PC-9 (cell line): Measurements from ENCODE around the gene PARN.

Experiments
- CTCF ChIP-seq: fragments of 200-600 bp; sonication (generic); conservative IDR thresholded peaks from 2 replicates; pipeline ENCODE4 v1.6.1; 2017; ENCODE audit warnings: mixed run types, antibody characterized with exemption, mild to moderate bottlenecking, moderate library complexity
- EZH2 ChIP-seq: fragments of 200-600 bp; sonication (generic); IDR thresholded peaks from 2 replicates; pipeline ENCODE4 v1.8.0; 2017; ENCODE audit warnings: antibody characterized with exemption, low read depth

GRCh38 chr16:14585287-14585686, 44.8 kb downstream of the PARN start:
- TF ChIP-seq CTCF (no peak), EZH2 (no peak)
